Eye (tissue), 1 donor: ENCODE data around the gene ADGRG1.

ENCODE experiments used
- DNase-seq: peaks from one replicate; pipeline ENCODE4 v3.0.0-alpha.2; 2015

ADGRG1 gene

DNA sequence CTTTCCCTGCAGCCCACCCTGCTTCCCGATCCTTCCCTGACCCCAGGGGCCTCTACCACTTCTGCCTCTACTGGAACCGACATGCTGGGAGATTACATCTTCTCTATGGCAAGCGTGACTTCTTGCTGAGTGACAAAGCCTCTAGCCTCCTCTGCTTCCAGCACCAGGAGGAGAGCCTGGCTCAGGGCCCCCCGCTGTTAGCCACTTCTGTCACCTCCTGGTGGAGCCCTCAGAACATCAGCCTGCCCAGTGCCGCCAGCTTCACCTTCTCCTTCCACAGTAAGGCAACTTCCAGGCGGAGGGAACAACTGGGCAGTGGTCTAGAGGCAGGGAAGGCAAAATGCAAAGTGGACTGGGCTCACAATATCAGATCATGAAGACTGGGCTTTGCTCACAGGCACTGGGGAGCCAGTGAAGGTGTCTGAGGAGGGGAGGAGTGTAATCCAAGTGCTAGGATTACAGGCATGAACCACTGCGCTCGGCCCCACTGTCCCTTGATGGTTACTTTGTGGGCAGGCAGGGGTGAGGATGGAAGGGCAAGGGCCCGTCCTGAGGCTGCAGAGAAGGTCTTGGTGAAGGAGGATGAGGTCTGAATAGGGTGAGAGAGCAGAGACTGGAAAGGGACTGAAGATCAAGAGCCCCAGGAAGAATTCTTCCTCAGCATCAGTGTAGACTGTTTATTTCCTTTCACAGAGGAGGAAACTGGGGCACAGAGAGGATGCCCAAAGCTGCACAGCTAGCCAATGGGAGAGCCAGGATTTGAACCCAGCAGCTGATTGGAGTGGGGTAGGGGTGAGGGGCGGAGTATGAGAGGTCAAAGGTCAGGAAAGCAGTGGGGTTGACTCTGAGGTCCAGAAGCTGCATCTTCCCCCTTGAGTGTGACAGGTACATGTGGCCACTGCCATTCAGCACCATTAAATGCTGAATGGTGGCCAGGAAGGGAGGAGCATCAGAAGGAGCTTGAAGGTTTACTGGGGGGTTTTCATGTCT, 23.2 kb downstream of the ADGRG1 start:
- no peak for DNase-seq

DNA sequence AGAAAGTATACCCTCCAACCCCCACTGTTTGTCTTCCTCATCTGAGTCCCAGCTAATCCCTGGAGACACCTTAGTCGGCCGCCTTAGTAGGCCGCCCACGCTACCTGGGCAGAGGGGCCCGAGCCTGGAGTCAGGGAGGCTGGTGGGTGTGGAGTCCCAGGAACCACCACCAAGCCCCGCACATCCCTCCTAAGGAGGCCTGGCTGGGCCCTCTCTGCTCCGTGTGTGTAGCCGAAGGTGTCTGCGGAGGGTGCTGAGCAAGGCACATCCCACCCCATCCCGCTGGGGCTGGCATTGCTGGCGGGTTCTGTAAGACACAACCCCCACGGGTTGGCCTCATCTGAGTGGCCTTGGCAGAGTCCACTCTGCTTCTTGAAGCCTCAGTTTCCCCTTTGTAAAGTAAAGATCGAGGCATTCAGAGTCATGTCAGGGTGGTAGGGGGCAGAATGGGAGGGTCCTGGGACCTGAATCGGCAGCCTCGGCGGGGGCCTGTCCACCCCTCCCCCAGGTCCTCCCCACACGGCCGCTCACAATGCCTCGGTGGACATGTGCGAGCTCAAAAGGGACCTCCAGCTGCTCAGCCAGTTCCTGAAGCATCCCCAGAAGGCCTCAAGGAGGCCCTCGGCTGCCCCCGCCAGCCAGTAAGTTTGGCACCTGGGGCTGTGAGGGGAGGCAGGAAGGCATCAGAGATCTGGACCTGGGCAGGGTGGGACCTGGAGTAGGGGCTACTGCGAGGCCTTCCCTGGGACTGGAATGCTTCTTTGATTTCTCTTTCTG, 24.5 kb downstream of the ADGRG1 start:
- no peak for DNase-seq

DNA sequence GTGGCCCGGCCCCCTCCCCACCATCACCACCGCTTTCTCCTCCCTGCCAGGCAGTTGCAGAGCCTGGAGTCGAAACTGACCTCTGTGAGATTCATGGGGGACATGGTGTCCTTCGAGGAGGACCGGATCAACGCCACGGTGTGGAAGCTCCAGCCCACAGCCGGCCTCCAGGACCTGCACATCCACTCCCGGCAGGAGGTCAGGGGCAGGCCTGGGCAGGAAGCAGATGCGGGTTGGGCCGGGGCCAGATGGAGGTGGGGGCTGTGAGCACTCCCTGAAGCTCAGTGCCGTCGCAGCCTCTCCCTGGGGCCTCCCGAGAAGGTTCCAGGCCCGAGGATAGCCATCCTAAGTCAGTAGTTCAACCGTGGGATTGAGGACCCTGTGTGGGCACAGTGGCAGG, 25.5 kb downstream of the ADGRG1 start:
- DNase-seq: no peak

DNA sequence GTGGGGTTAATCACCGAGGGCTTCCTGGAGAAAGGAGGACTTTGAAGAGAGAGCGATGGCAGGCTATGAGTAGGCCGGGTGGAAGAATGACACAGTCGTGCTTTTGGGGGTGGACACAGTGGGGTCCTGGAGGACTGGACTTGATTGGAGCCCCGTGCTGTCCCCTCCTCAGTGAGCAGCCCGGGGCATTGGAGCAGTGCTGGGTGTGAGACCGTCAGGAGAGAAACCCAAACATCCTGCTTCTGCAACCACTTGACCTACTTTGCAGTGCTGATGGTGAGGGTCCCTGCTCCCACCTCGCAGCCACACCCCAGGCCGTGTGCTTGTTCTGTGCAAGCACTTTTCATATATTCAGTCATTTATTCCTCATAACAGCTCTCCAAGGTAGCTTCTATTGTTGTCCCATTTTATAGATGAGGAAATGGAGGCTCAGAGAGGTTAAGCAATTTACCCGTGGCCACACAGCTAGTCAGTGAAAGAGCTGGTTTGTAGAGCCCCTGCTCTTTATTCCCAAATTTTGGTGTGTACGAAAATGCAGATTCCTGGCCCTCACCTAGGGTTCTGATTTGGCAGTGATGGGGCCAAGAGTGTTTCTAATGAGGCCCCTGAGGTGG, 28.0 kb downstream of the ADGRG1 start:
- DNase-seq: no peak

DNA sequence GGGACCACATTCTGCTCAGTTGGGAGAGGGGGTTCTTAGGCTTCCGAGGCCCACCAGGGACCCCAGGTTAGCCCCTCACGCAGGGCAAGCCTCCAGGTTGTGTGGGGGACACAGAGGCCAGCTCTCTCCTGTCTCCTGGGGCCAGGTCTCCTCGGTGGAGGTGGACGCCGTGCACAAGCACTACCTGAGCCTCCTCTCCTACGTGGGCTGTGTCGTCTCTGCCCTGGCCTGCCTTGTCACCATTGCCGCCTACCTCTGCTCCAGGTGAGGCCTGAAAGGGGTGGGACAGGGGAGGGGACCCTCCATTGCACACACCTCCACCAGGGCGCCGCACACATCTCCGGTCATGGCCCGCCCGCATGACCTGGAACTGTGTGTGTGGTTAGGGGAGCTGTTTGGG, 28.8 kb downstream of the ADGRG1 start:
- DNase-seq: no peak

DNA sequence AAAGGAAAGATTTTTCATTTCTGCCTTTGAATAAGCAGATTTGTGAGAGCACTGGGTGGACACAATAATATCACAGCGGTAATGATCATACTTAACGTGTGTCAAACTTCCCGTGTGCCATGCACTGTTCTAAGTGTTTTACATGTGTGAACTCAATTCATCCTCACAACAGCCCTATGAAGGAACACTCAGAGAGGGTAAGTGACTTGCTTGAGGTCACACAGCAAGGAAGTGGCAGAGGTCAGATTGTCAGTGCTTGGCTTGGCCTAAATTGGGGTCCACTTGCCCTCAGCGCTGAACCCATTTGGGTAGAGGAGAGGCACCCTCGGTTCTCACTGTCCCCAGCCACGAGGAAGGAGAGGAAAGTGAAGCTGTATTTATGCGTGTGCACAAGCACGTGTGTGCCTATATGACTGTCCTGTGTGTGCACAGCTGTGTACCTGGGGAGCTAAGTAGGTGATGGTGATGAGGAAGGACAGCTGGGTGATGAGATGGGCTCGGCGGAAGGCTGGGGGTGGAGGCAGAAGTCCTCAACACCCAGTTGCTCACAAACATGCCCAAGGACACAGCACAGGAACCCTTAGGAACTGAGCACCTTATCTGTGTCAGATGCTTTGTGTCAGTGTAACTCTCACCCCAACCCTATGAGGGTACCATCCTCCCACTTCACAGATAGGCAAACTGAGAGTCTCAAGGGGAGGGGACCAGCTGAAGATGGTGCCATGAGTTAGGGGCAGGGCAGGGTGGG, 29.9 kb downstream of the ADGRG1 start:
- no peak for DNase-seq

DNA sequence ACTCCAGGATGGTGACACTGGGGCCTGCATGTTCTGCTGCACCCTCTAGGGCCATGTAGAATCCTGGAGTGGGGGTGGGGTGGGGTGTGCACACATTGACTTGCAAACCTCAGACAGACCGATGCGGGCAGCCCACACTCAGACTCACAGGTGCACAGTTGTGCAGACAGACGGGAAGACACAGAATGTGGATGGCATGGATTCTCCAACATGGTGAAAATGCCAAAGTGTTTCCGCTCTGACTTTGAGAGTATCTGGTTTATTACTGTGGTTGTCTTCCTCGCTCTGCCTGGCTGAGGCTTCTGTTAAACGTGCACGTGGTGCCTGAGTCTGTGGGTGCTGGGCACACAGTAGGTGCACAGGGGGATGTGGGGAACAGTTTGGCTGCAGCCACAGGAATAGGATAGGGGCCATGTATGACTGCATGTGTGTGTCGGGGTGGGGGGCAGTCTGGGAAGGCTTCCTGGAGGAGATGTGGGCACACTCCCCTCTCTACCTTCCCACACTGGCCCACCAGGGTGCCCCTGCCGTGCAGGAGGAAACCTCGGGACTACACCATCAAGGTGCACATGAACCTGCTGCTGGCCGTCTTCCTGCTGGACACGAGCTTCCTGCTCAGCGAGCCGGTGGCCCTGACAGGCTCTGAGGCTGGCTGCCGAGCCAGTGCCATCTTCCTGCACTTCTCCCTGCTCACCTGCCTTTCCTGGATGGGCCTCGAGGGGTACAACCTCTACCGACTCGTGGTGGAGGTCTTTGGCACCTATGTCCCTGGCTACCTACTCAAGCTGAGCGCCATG, 30.6 kb downstream of the ADGRG1 start:
- DNase-seq: no peak

DNA sequence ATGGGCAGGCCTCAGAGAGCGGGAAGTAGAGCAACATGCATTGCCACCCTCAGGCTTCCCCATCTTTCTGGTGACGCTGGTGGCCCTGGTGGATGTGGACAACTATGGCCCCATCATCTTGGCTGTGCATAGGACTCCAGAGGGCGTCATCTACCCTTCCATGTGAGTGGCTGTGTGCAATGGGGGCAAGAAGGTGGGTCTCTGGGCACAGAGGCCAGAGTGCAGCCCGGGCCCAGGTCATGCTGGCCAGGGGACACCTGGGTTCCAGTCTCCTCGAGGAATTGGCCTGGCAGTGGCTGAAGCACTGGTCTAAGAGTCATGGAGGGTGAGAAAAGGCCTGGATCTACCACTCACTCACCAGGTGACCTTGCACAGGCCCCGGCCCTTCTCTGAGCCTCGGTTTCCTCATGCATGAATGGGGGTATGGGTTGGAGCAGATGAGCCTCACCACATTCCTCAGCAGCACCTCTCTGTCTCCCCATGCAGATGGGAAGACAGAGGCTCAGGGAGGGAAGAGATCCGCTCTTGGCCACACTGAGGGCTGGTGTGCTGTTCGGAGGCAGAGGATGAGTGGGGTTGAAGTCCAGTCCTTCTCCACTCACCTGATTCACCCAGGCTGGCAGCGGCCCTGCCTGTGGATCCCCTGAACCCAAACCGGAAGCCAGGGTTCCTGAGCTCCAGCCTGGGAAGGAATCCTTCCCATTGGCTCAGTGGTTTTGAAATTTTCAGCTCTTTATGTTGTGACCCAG, 32.5 kb downstream of the ADGRG1 start:
- no peak for DNase-seq

DNA sequence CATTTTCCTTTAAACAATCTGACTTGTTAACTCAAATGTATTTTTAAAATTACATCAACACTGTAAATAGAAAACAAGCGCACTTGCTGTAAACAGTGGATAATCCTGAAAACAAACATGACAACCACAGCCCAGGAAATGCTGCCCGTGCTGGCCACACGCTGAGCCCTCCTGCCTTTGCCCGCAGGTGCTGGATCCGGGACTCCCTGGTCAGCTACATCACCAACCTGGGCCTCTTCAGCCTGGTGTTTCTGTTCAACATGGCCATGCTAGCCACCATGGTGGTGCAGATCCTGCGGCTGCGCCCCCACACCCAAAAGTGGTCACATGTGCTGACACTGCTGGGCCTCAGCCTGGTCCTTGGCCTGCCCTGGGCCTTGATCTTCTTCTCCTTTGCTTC, 33.1 kb downstream of the ADGRG1 start:
- no peak for DNase-seq

DNA sequence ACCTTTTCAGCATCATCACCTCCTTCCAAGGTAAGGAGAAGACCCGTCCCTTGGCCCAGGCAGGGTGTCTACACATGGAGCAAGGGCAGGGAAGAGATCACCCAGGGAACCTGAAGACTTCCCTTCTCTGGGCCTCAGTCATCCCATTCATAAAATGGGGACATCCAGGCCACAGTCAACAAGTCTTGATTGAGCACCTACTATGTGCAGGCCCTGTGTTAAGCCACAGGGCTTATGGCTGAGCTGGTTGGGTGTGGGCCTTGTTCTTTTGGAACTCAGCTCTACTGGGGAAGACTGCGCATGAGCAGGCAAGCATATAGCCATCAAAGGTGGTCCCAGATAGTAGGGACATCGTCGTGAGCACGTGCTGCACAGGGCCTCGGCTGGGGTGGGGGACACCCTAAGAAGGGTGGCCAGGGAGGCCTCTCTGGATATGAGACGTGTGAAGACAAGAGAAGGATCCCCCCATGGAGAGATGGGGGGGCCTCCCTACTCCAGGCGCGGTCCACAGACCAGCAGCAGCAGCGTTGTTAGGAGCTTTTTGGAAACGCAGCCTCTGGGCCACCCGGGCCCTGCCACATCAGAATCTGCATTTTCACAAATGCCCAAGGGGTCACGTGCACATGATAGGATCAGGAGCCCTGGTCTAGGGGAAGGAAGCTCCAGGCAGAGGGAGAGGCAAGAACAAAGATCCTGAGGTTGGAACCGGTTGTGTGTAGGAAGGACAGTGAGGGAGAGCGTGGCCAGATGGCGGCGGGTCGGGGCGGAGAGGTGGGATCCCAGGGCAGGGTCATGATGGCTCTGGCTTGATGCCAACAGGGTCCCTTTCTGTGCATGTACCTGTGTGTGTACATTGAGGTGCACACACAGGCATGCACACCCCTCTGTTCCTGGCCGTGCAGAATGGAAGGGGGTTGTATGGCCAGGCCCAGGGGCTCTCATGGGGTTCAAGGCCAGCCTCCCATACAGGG, 33.8 kb downstream of the ADGRG1 start:
- DNase-seq: no peak

DNA sequence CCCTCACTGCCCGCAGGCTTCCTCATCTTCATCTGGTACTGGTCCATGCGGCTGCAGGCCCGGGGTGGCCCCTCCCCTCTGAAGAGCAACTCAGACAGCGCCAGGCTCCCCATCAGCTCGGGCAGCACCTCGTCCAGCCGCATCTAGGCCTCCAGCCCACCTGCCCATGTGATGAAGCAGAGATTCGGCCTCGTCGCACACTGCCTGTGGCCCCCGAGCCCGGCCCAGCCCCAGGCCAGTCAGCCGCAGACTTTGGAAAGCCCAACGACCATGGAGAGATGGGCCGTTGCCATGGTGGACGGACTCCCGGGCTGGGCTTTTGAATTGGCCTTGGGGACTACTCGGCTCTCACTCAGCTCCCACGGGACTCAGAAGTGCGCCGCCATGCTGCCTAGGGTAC, 35.0 kb downstream of the ADGRG1 start:
- DNase-seq: no peak

DNA sequence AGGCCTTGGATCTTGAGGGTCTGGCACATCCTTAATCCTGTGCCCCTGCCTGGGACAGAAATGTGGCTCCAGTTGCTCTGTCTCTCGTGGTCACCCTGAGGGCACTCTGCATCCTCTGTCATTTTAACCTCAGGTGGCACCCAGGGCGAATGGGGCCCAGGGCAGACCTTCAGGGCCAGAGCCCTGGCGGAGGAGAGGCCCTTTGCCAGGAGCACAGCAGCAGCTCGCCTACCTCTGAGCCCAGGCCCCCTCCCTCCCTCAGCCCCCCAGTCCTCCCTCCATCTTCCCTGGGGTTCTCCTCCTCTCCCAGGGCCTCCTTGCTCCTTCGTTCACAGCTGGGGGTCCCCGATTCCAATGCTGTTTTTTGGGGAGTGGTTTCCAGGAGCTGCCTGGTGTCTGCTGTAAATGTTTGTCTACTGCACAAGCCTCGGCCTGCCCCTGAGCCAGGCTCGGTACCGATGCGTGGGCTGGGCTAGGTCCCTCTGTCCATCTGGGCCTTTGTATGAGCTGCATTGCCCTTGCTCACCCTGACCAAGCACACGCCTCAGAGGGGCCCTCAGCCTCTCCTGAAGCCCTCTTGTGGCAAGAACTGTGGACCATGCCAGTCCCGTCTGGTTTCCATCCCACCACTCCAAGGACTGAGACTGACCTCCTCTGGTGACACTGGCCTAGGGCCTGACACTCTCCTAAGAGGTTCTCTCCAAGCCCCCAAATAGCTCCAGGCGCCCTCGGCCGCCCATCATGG, 35.7 kb downstream of the ADGRG1 start:
- DNase-seq: no peak

DNA sequence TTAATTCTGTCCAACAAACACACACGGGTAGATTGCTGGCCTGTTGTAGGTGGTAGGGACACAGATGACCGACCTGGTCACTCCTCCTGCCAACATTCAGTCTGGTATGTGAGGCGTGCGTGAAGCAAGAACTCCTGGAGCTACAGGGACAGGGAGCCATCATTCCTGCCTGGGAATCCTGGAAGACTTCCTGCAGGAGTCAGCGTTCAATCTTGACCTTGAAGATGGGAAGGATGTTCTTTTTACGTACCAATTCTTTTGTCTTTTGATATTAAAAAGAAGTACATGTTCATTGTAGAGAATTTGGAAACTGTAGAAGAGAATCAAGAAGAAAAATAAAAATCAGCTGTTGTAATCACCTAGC, 36.2 kb downstream of the ADGRG1 start:
- no peak for DNase-seq

DNA sequence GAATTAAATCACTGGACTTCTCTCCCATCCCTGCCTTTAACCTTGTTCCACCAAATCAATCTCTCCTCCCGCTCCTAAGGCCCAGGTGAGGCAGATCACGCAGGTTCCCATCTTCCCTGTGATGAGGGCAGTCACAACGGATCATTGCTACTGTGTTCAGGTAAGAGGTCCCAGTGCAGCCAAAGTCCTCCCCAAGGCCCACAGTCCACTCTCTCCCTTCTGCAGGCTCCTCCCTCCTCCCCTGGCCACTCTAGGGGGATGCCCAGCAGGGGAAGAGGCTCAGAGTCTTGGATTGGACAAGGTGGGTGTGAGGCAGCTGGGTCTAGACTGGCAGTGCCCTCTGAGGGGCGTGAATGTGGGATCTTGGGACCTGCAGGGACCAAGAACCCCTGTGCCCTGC, 37.1 kb downstream of the ADGRG1 start:
- DNase-seq: no peak

DNA sequence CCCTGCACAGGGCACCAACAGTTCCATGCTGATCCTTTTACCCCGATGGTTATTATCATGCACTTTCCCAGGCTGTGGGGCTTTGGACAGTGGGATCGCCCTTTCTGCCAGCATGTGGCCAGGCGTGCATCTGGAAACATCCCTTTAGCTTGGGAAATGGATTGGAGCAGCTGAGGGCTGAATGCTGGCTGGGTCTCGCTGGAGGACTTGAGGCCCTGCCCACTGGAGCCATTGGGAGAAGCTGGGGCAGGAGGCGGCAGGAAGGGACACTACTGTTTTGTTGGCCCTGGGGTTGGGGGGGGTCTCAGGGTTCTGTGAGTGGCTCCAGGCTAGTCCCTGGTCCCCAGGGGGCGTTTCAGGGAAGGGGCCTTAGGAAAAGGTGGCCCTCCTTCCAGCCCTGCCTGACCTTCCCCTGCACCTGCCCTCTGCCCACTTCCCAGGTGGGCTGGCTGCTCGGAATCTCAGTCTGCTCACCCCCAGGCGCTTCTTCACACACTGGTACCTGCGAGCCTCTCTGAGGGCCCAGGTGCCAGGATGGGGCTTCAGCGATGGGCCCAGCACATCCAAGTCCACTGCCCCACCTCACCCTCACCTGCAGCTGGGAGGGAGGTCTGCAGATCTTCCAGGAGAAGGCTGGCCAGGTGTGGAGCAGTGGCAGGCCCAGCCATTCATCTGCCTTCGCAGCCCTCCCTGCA, 38.1 kb downstream of the ADGRG1 start:
- no peak for DNase-seq

DNA sequence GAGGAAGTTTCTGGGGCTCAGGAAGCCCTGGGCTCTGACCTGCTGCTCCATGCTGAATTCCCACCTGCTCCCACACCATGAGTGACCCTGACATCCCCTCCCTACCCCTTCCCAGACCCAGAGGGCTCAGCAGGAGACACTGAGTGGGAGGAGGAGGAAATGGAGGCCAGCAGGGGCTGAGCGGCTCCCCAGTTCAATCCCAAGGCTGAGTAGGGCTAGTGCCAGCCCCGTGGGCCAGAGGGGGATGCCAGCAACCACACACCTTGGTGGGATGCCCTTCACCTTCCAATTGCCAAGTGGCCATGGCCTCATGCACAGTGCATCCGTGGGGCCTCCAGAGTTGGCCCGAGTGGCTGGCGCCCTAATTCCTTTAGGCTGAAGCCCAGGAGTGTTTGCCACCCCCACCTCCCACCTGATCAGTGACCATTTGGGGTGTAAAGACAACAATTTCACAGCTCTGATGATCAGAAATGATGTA, 38.7 kb downstream of the ADGRG1 start:
- no peak for DNase-seq

DNA sequence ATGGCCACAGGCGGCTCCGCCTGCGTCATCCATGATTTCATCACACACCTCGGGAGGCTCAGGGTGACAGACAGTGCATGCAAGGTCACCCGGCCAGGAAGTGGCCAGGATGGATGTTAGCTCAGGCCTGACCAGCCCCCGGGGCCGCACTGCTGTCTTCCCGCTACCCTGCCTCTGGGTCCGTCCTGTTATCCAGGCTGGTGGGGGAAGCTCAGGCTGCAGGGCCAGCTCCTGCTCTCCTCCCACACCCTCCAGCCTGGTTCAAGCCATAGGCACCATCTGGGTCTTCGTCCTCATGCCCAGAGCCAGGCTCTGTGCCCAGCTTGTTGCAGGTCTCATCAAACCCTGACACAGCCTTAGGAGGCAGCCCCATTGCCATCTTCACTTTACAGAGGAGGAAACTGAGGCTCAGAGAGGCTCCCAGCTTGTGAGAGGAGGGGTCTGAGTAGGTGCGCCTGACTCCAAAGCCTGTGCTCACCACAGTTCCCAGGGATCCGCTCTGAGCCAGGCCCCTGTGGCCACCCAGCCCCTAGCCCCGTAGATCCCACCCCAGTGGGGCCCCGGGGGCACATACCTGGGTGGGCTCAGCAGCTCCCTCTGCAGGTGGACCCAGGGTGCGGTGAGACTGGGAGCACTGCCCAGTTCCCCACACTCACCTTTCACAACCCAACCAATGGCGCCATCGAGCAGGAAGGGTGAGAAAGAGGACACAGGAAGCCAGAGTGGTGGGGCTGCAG, 39.3 kb downstream of the ADGRG1 start:
- no peak for DNase-seq

DNA sequence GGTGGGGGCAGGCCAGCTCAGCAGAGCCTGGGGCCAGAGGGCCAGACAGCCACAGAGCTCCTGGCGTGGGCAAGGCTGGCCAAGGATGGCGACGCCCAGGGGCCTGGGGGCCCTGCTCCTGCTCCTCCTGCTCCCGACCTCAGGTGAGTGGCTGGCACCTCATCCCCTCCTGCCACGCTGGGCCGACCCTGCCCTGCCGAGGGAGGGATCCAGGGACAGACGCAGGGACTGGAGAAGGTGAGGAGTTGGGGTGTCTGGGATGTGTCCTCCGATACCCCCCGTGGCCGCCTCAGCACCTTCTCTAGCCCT, 39.8 kb downstream of the ADGRG1 start, which contains the start of gene ADGRG3:
Gene ADGRG3, plus strand, starts transcription at position 44 of the 309 bp plus-strand sequence. Its CDS starts 42 bp downstream, at position 86.
- DNase-seq: no peak
